ENCODE measurements around the gene SGK1.

SGK1 gene

GRCh38 chr6:134317471-134318131 is at the start of gene SGK1:
Gene SGK1, minus strand, starts transcription at chr6:134318112. Its CDS starts 652 bp downstream, at chr6:134317460.
- peak; percentile 65 for DNase-seq (ENCODE audit: low spot score)

- DNase-seq (ENCODE audit: low spot score): peak; percentile 67
Observed at GRCh38 chr6:134363323-134364039, 45.6 kb upstream of the SGK1 start.

- no peak for DNase-seq (ENCODE audit: low spot score)
Observed at GRCh38 chr6:134361011-134361410, 43.1 kb upstream of the SGK1 start.

- DNase-seq (ENCODE audit: low spot score): no peak
Observed at GRCh38 chr6:134359302-134359701, 41.4 kb upstream of the SGK1 start.

GRCh38 chr6:134358320-134358719 is 40.4 kb upstream of the SGK1 start:
- no peak for DNase-seq (ENCODE audit: low spot score)

GRCh38 chr6:134357022-134357487 is 39.1 kb upstream of the SGK1 start:
- DNase-seq (ENCODE audit: low spot score): no peak

- no peak for DNase-seq (ENCODE audit: low spot score)
Observed at GRCh38 chr6:134356405-134356804, 38.5 kb upstream of the SGK1 start.

- DNase-seq (ENCODE audit: low spot score): peak; percentile 67
Observed at GRCh38 chr6:134352786-134353480, 35.0 kb upstream of the SGK1 start.

- DNase-seq (ENCODE audit: low spot score): no peak
Observed at GRCh38 chr6:134351615-134352474, 33.9 kb upstream of the SGK1 start.

GRCh38 chr6:134347885-134348805 is 30.2 kb upstream of the SGK1 start:
- DNase-seq (ENCODE audit: low spot score): peak; percentile 75

- DNase-seq (ENCODE audit: low spot score): no peak
Observed at GRCh38 chr6:134346932-134347545, 29.1 kb upstream of the SGK1 start.

- DNase-seq (ENCODE audit: low spot score): no peak
Observed at GRCh38 chr6:134345789-134346188, 27.9 kb upstream of the SGK1 start.

GRCh38 chr6:134343066-134343465 is 25.2 kb upstream of the SGK1 start:
- no peak for DNase-seq (ENCODE audit: low spot score)

- DNase-seq (ENCODE audit: low spot score): no peak
Observed at GRCh38 chr6:134341999-134342567, 24.2 kb upstream of the SGK1 start.

GRCh38 chr6:134340179-134340975 is 22.5 kb upstream of the SGK1 start:
- peak; percentile 24 for DNase-seq (ENCODE audit: low spot score)

- no peak for DNase-seq (ENCODE audit: low spot score)
Observed at GRCh38 chr6:134339216-134339615, 21.3 kb upstream of the SGK1 start.

- DNase-seq (ENCODE audit: low spot score): no peak
Observed at GRCh38 chr6:134331256-134331655, 13.3 kb upstream of the SGK1 start.

- DNase-seq (ENCODE audit: low spot score): no peak
Observed at GRCh38 chr6:134330555-134330954, 12.6 kb upstream of the SGK1 start.

- no peak for DNase-seq (ENCODE audit: low spot score)
Observed at GRCh38 chr6:134328792-134329191, 10.9 kb upstream of the SGK1 start.
